H9 (cell line): ENCODE results near the gene PPP1R14C. TPM values are rescaled to one million over a fixed set of nuclear protein-coding genes. Genes with fewer than 3 reads are reported as not detected.

ENCODE experiments used
- DNase-seq: peaks from one replicate; pipeline ENCODE4 v3.0.0-alpha.2; 2017
- H2AFZ ChIP-seq: one replicate; pipeline ENCODE4 v1.6.1; 2013; ENCODE audit warnings: mild to moderate bottlenecking, low read length, control low read depth, moderate library complexity
- H2AK5ac ChIP-seq: 2 replicates; pipeline ENCODE4 v1.6.1; 2013; ENCODE audit warnings: low read length, control low read depth, mixed read lengths; ENCODE audit not compliant: insufficient read length
- H2BK120ac ChIP-seq: one replicate; pipeline ENCODE4 v1.6.1; 2013; ENCODE audit warnings: low read depth, mild to moderate bottlenecking, low read length, control low read depth, inconsistent platforms; ENCODE audit not compliant: poor library complexity, severe bottlenecking
- H2BK12ac ChIP-seq: 2 replicates; pipeline ENCODE4 v1.6.1; 2013; ENCODE audit warnings: low read length, control low read depth, mixed read lengths, low read depth; ENCODE audit not compliant: insufficient read length
- H2BK15ac ChIP-seq: 2 replicates; pipeline ENCODE4 v1.6.1; 2013; ENCODE audit warnings: low read depth, low read length, control low read depth
- H2BK20ac ChIP-seq: one replicate; pipeline ENCODE4 v1.6.1; 2013; ENCODE audit warnings: low read depth, mild to moderate bottlenecking, low read length, control low read depth, inconsistent platforms; ENCODE audit not compliant: poor library complexity, severe bottlenecking
- H2BK5ac ChIP-seq: 2 replicates; pipeline ENCODE4 v1.6.1; 2013; ENCODE audit warnings: low read length, control low read depth, mixed read lengths; ENCODE audit not compliant: insufficient read length
- H3K14ac ChIP-seq: 2 replicates; pipeline ENCODE4 v1.6.1; 2013; ENCODE audit warnings: low read length, control low read depth; ENCODE audit not compliant: insufficient read depth
- H3K18ac ChIP-seq: 2 replicates; pipeline ENCODE4 v1.6.1; 2013; ENCODE audit warnings: low read depth, mild to moderate bottlenecking, mixed read lengths, low read length, control low read depth; ENCODE audit not compliant: insufficient read length
- H3K23ac ChIP-seq: 2 replicates; pipeline ENCODE4 v1.6.1; 2013; ENCODE audit warnings: low read length, control low read depth, mixed read lengths, low read depth; ENCODE audit not compliant: insufficient read length
- H3K23me2 ChIP-seq: 2 replicates; pipeline ENCODE4 v1.6.1; 2013; ENCODE audit warnings: low read depth, mild to moderate bottlenecking, mixed read lengths, low read length, control low read depth; ENCODE audit not compliant: insufficient read length, poor library complexity, severe bottlenecking
- H3K27ac ChIP-seq: 2 replicates; pipeline ENCODE4 v1.5.1; 2013; ENCODE audit warnings: low read length, control low read depth, mixed read lengths, low read depth; ENCODE audit not compliant: insufficient read length
- H3K27me3 ChIP-seq: 2 replicates; pipeline ENCODE4 v1.6.1; 2013; ENCODE audit warnings: low read length, control low read depth, inconsistent platforms; ENCODE audit not compliant: insufficient read depth
- H3K4ac ChIP-seq: 2 replicates; pipeline ENCODE4 v1.6.1; 2013; ENCODE audit warnings: low read depth, mild to moderate bottlenecking, control low read depth, inconsistent platforms, low read length, moderate library complexity
- H3K4me1 ChIP-seq: 2 replicates; pipeline ENCODE4 v1.6.1; 2013; ENCODE audit warnings: low read length, control low read depth, inconsistent platforms; ENCODE audit not compliant: insufficient read depth
- H3K4me2 ChIP-seq: 2 replicates; pipeline ENCODE4 v1.6.1; 2013; ENCODE audit warnings: low read length, control low read depth, mixed read lengths; ENCODE audit not compliant: insufficient read length, insufficient read depth
- H3K56ac ChIP-seq: 2 replicates; pipeline ENCODE4 v1.6.1; 2013; ENCODE audit warnings: low read depth, mild to moderate bottlenecking, mixed read lengths, low read length, control low read depth; ENCODE audit not compliant: insufficient read length
- H3K79me1 ChIP-seq: 2 replicates; pipeline ENCODE4 v1.6.1; 2013; ENCODE audit warnings: low read depth, mild to moderate bottlenecking, moderate library complexity, low read length, control low read depth, inconsistent platforms; ENCODE audit not compliant: insufficient read depth, poor library complexity, severe bottlenecking
- H3K79me2 ChIP-seq: 2 replicates; pipeline ENCODE4 v1.6.1; 2013; ENCODE audit warnings: low read length, control low read depth, inconsistent platforms; ENCODE audit not compliant: insufficient read depth
- H3K9ac ChIP-seq: 2 replicates; pipeline ENCODE4 v1.6.1; 2013; ENCODE audit warnings: low read length, control low read depth, mixed read lengths; ENCODE audit not compliant: insufficient read length; ENCODE audit errors: extremely low read depth
- H3K9me3 ChIP-seq: one replicate; pipeline ENCODE4 v1.6.1; 2013; ENCODE audit warnings: low read depth, low read length, inconsistent platforms; ENCODE audit not compliant: control insufficient read depth
- H3T11ph ChIP-seq: one replicate; pipeline ENCODE4 v1.6.1; 2013; ENCODE audit warnings: mild to moderate bottlenecking, low read length, control low read depth, inconsistent platforms
- H4K20me1 ChIP-seq: one replicate; pipeline ENCODE4 v1.6.1; 2013; ENCODE audit not compliant: control insufficient read depth, insufficient read length, insufficient read depth
- H4K5ac ChIP-seq: 2 replicates; pipeline ENCODE4 v1.6.1; 2013; ENCODE audit warnings: low read depth, mild to moderate bottlenecking, mixed read lengths, low read length, control low read depth; ENCODE audit not compliant: insufficient read length
- H4K8ac ChIP-seq: replicated peaks from 2 replicates; pipeline ENCODE4 v1.6.1; 2013; ENCODE audit warnings: low read length, control low read depth, mixed read lengths, low read depth; ENCODE audit not compliant: insufficient read length
- H4K91ac ChIP-seq: 2 replicates; pipeline ENCODE4 v1.6.1; 2013; ENCODE audit warnings: low read depth, mild to moderate bottlenecking, moderate library complexity, mixed read lengths, low read length, control low read depth; ENCODE audit not compliant: insufficient read length
- H3K27ac Mint-ChIP-seq, 3 experiments: 2 replicates in 2 of 3; 3 replicates in 1 of 3; pipeline ENCODE4 v1.8.0; 2020 to 2021; ENCODE audit warnings: mixed read lengths in 3 of 3, mild to moderate bottlenecking in 1 of 3, moderate library complexity in 1 of 3
- H3K27me3 Mint-ChIP-seq: 2 replicates; pipeline ENCODE4 v1.8.0; 2021; ENCODE audit warnings: low read depth, mild to moderate bottlenecking, moderate library complexity, mixed read lengths
- H3K36me3 Mint-ChIP-seq, 3 experiments: 2 replicates in 2 of 3; 3 replicates in 1 of 3; pipeline ENCODE4 v1.8.0; 2020 to 2021; ENCODE audit warnings: low read depth in 3 of 3, mixed read lengths in 3 of 3; ENCODE audit not compliant: insufficient read depth in 1 of 3
- H3K4me1 Mint-ChIP-seq, 2 experiments: 2 replicates each; pipeline ENCODE4 v1.8.0; 2020; ENCODE audit warnings: mixed read lengths in 2 of 2
- H3K4me3 Mint-ChIP-seq, 2 experiments: 2 replicates in 1 of 2; 3 replicates in 1 of 2; pipeline ENCODE4 v1.8.0; 2020 to 2021; ENCODE audit warnings: mild to moderate bottlenecking in 2 of 2, mixed read lengths in 2 of 2, moderate library complexity in 1 of 2
- H3K9me3 Mint-ChIP-seq, 2 experiments: 2 replicates in 1 of 2; 3 replicates in 1 of 2; pipeline ENCODE4 v1.8.0; 2020; ENCODE audit warnings: mild to moderate bottlenecking in 2 of 2, mixed read lengths in 2 of 2, moderate library complexity in 1 of 2
- WGBS: extraction: QIAGEN DNeasy Blood & Tissue Kit; methylation state at CpG from one replicate; pipeline ENCODE4 v1.1.7; 2013; ENCODE audit warnings: missing lambda C conversion rate, low lambda C conversion rate, mixed read lengths; ENCODE audit not compliant: insufficient read length; ENCODE audit errors: extremely low coverage; 5-methylcytosine and 5-hydroxymethylcytosine counted together
- total RNA-seq: library from RNA; stranded (reverse); gene quantifications from 2 replicates; pipeline ENCODE4 v1.2.1, GENCODE V29; 2021
- TF ChIP-seq, protein P1 (sequence below): fragments of 200-600 bp; sonication (generic); conservative IDR thresholded peaks from 3 replicates; pipeline ENCODE4 v1.8.0; 2021; ENCODE audit warnings: antibody characterized with exemption, mild to moderate bottlenecking

Gene PPP1R14C
- total RNA-seq, 1 experiment from 2014 or later, result 0.37 TPM

DNA sequence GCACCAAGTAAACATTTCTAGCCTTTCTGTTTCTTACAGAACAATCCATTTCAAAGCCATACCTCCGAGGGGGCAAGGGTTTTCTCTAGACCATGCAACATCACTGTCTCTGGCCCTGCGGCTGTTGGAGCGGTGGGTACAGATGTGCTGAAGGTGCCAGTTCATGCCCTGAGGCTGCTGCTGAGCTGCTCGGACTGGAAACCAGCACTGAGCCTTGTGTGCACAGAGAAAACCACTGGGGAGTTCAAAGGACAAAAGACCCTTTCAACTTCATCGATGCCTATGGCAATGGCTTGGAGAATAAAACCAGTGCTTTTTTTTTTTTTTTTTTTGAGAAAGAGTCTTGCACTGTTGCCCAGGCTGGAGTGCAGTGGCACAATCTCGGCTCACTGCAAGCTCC, 132.6 kb downstream of the PPP1R14C start:
- no peak overlapping the region for H3K9ac ChIP-seq
- no peaks in the 10 kb centered on the region for H3K4me1 ChIP-seq
- H3K79me2 ChIP-seq, result no peaks in the 10 kb centered on the region
- Mint-ChIP-seq H3K27ac (no peak overlapping the region), H3K9me3 (no peaks in the 10 kb centered on the region; a peak in 1 of 5 replicates), H3K4me1 (peaks cover 5 to 8% of the 10 kb centered on the region in 2 experiments; a peak in 2 of 4 replicates), H3K4me3 (no peak overlapping the region), H3K27me3 (peaks cover 10% of the 10 kb centered on the region), H3K36me3 (no peaks in the 10 kb centered on the region)
- H3K79me1 ChIP-seq, result no peaks in the 10 kb centered on the region
- no peak overlapping the region for H2BK5ac ChIP-seq
- H3K27ac ChIP-seq, result no peak overlapping the region
- no peak overlapping the region for H3K4me2 ChIP-seq
- H2BK120ac ChIP-seq, result no peak overlapping the region
- TF ChIP-seq, protein P1, sequence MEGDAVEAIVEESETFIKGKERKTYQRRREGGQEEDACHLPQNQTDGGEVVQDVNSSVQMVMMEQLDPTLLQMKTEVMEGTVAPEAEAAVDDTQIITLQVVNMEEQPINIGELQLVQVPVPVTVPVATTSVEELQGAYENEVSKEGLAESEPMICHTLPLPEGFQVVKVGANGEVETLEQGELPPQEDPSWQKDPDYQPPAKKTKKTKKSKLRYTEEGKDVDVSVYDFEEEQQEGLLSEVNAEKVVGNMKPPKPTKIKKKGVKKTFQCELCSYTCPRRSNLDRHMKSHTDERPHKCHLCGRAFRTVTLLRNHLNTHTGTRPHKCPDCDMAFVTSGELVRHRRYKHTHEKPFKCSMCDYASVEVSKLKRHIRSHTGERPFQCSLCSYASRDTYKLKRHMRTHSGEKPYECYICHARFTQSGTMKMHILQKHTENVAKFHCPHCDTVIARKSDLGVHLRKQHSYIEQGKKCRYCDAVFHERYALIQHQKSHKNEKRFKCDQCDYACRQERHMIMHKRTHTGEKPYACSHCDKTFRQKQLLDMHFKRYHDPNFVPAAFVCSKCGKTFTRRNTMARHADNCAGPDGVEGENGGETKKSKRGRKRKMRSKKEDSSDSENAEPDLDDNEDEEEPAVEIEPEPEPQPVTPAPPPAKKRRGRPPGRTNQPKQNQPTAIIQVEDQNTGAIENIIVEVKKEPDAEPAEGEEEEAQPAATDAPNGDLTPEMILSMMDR, result no peak
- no peak overlapping the region for H3K56ac ChIP-seq
- H4K8ac ChIP-seq, result no peak overlapping the region
- no peak overlapping the region for H2BK20ac ChIP-seq
- no peaks in the 10 kb centered on the region for H3K9me3 ChIP-seq
- no peak overlapping the region for H3K18ac ChIP-seq
- no peak overlapping the region for H4K5ac ChIP-seq
- no peak overlapping the region for H3K14ac ChIP-seq
- no CpG with 5 or more reads among the region's 6 CpGs for WGBS
- H4K20me1 ChIP-seq, result no peaks in the 10 kb centered on the region
- H3K27me3 ChIP-seq, result no peaks in the 10 kb centered on the region
- H3K23me2 ChIP-seq, result no peaks in the 10 kb centered on the region
- H2BK12ac ChIP-seq, result no peak overlapping the region
- no peak overlapping the region for H2AK5ac ChIP-seq
- no peak overlapping the region for H2AFZ ChIP-seq
- no peak overlapping the region for H3K23ac ChIP-seq
- no peak overlapping the region for H3K4ac ChIP-seq
- no peak overlapping the region for H4K91ac ChIP-seq
- DNase-seq, result no peak
- H3T11ph ChIP-seq, result no peak overlapping the region
- no peak overlapping the region for H2BK15ac ChIP-seq
